HEK293 (cell line): Measurements from ENCODE around the gene FOXP1.

Experiments used
- CTCF ChIA-PET: fragments of 350-600 bp; formaldehyde crosslinking; extraction: SDS; loops from one replicate; lab custom pipeline; 2021; ENCODE audit warnings: antibody characterized with exemption; lab: Yijun Ruan, JAX
- POLR2A ChIA-PET: fragments of 300-600 bp; formaldehyde crosslinking; extraction: SDS; loops from one replicate; lab custom pipeline; 2020; ENCODE audit warnings: antibody characterized with exemption, inconsistent platforms; lab: Yijun Ruan, JAX
- H3K27ac ChIP-seq: fragments of 200-500 bp; sonication (Bioruptor generic); 2 replicates; pipeline ENCODE4 v1.5.1; 2014; ENCODE audit warnings: low read depth, low read length, control low read depth, inconsistent platforms; ENCODE audit errors: extremely low read depth
- H3K36me3 ChIP-seq, 2 experiments: fragments of 200-500 bp in 1 of 2; sonication (Bioruptor generic) in 1 of 2; 1 replicate in 1 of 2; 2 replicates in 1 of 2; pipeline ENCODE4 v1.5.1; 2014 to 2017; ENCODE audit warnings: inconsistent platforms in 2 of 2, low read length in 2 of 2; ENCODE audit not compliant: control insufficient read depth in 2 of 2, insufficient read depth in 1 of 2
- H3K4me1 ChIP-seq: fragments of 200-500 bp; sonication (Bioruptor generic); 2 replicates; pipeline ENCODE4 v1.5.1; 2014; ENCODE audit warnings: mild to moderate bottlenecking, low read length, inconsistent platforms; ENCODE audit not compliant: control insufficient read depth, insufficient read depth
- H3K4me3 ChIP-seq: 2 replicates; pipeline ENCODE4 v1.5.1; 2011; ENCODE audit warnings: low read depth, mild to moderate bottlenecking, control low read depth, low read length, moderate library complexity
- H3K9me3 ChIP-seq: fragments of 200-500 bp; sonication (Bioruptor generic); 2 replicates; pipeline ENCODE4 v1.5.1; 2014; ENCODE audit warnings: low read depth, low read length, inconsistent platforms; ENCODE audit not compliant: control insufficient read depth, insufficient read depth
- HOXA7 ChIP-seq: sonication (generic); formaldehyde crosslinking; IDR thresholded peaks from 2 replicates; pipeline ENCODE4 v1.8.1; 2022; ENCODE audit warnings: missing genetic modification reagents, borderline replicate concordance
- MEIS1 ChIP-seq: sonication (generic); formaldehyde crosslinking; IDR thresholded peaks from 2 replicates; pipeline ENCODE4 v1.8.1; 2022; ENCODE audit warnings: missing genetic modification reagents, mild to moderate bottlenecking, borderline replicate concordance
- OVOL3 ChIP-seq: fragments of 450-650 bp; formaldehyde crosslinking; IDR thresholded peaks from 2 replicates; pipeline ENCODE4 v1.5.1; 2016; ENCODE audit warnings: missing biosample characterization, missing genetic modification characterization
- REST ChIP-seq: fragments of 450-650 bp; formaldehyde crosslinking; IDR thresholded peaks from 2 replicates; pipeline ENCODE4 v1.5.1; 2016; ENCODE audit warnings: missing biosample characterization, missing genetic modification characterization
- ZBTB11 ChIP-seq: fragments of 450-650 bp; formaldehyde crosslinking; conservative IDR thresholded peaks from 2 replicates; pipeline ENCODE4 v1.5.1; 2016; ENCODE audit warnings: low read depth, missing biosample characterization, missing genetic modification characterization
- ZBTB7A ChIP-seq: fragments of 450-650 bp; formaldehyde crosslinking; IDR thresholded peaks from 2 replicates; pipeline ENCODE4 v1.5.1; 2016; ENCODE audit warnings: low read depth, missing biosample characterization, missing genetic modification characterization
- ZNF121 ChIP-seq: fragments of 450-650 bp; formaldehyde crosslinking; IDR thresholded peaks from 2 replicates; pipeline ENCODE4 v1.5.1; 2016; ENCODE audit warnings: missing biosample characterization, missing genetic modification characterization
- ZNF132 ChIP-seq: fragments of 450-650 bp; formaldehyde crosslinking; IDR thresholded peaks from 2 replicates; pipeline ENCODE4 v1.5.1; 2017; ENCODE audit warnings: missing biosample characterization, missing genetic modification characterization, borderline replicate concordance
- ZNF311 ChIP-seq: fragments of 450-650 bp; formaldehyde crosslinking; IDR thresholded peaks from 2 replicates; pipeline ENCODE4 v1.5.1; 2017; ENCODE audit warnings: missing biosample characterization, missing genetic modification characterization, borderline replicate concordance
- ZNF37A ChIP-seq: fragments of 450-650 bp; IDR thresholded peaks from 2 replicates; pipeline ENCODE4 v1.5.1; 2018; ENCODE audit warnings: missing biosample characterization, missing genetic modification characterization
- ZNF510 ChIP-seq: fragments of 450-650 bp; formaldehyde crosslinking; IDR thresholded peaks from 2 replicates; pipeline ENCODE4 v1.5.1; 2018; ENCODE audit warnings: mild to moderate bottlenecking, missing genetic modification characterization, missing biosample characterization; ENCODE audit not compliant: insufficient replicate concordance
- ZNF514 ChIP-seq: fragments of 450-650 bp; formaldehyde crosslinking; IDR thresholded peaks from 2 replicates; pipeline ENCODE4 v1.5.1; 2016; ENCODE audit warnings: missing biosample characterization, missing genetic modification characterization
- ZNF548 ChIP-seq: fragments of 450-650 bp; formaldehyde crosslinking; IDR thresholded peaks from 2 replicates; pipeline ENCODE4 v1.5.1; 2016; ENCODE audit warnings: missing biosample characterization, missing genetic modification characterization
- ZNF658 ChIP-seq: fragments of 450-650 bp; formaldehyde crosslinking; IDR thresholded peaks from 2 replicates; pipeline ENCODE4; 2016; ENCODE audit warnings: missing biosample characterization, missing genetic modification characterization
- ZNF692 ChIP-seq: fragments of 450-650 bp; formaldehyde crosslinking; IDR thresholded peaks from 2 replicates; pipeline ENCODE4 v1.5.1; 2016; ENCODE audit warnings: missing biosample characterization, missing genetic modification characterization
- ZNF768 ChIP-seq: fragments of 450-650 bp; formaldehyde crosslinking; IDR thresholded peaks from 2 replicates; pipeline ENCODE4 v1.5.1; 2018; ENCODE audit warnings: missing biosample characterization, mild to moderate bottlenecking, missing genetic modification characterization
- ZXDB ChIP-seq: fragments of 450-650 bp; formaldehyde crosslinking; IDR thresholded peaks from 2 replicates; pipeline ENCODE4 v1.5.1; 2016; ENCODE audit warnings: missing biosample characterization, missing genetic modification characterization
- TF ChIP-seq, protein P1 (sequence below): fragments of 450-650 bp; formaldehyde crosslinking; IDR thresholded peaks from 2 replicates; pipeline ENCODE4 v1.5.1; 2016; ENCODE audit warnings: missing biosample characterization, missing genetic modification characterization
- TF ChIP-seq, protein P2 (sequence below): fragments of 450-650 bp; formaldehyde crosslinking; IDR thresholded peaks from 2 replicates; pipeline ENCODE4 v1.5.1; 2017; ENCODE audit warnings: missing biosample characterization, missing genetic modification characterization

The FOXP1 gene

DNA sequence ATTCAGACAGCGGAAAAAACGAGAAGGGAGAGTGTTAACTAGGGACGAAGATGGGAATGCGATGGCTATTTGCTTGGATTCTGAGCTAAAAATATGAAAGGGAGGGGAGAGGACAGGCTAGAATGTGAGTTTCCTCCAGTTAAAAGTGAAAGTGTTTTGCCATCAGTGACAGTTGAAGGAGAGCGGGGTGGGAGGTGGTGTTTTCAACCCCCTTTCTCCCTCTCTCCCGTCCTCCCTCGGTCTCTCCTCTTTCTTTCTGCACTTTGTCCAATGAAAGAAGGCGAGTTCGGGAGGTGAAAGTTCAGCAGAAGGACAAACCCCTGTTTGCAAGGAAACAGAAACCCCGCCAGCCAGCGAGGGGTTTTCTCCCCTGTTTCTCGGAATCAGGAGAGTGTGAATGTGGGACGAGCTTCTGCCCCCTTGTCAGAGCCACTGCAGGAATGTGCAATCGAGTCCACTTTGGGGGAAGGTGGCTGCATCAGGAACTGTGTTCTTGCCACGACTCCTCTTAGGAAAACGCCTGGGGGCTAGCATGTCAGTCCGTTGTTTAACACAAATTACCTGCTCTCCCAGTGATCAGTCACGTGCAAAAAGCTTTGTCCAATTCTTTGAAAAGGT lies 975 bp upstream of the FOXP1 start (continued):
- no peak for TF ChIP-seq ZNF132 (tag by site-specific recombination)

- CTCF ChIA-PET = interaction anchor here (0.6 to 1.1 kb wide), 6 partner anchors 70 to 1269 kb away, joined by 3 to 4 read pairs (median 3); no protein-coding TSS in a partner anchor
- H3K36me3 ChIP-seq = no peaks in the 10 kb centered on the region
- peaks cover 22% of the 10 kb centered on the region for H3K4me1 ChIP-seq
- H3K9me3 ChIP-seq = no peaks in the 10 kb centered on the region
- H3K27ac ChIP-seq = peak overlapping the region; percentile 98
- H3K4me3 ChIP-seq = peak overlapping the region; percentile 90
- POLR2A ChIA-PET = interaction anchor here (0.6 to 2.7 kb wide), 12 partner anchors 41 to 337 kb away, joined by 3 to 10 read pairs (median 6); no protein-coding TSS in a partner anchor
- TF ChIP-seq, protein P1, sequence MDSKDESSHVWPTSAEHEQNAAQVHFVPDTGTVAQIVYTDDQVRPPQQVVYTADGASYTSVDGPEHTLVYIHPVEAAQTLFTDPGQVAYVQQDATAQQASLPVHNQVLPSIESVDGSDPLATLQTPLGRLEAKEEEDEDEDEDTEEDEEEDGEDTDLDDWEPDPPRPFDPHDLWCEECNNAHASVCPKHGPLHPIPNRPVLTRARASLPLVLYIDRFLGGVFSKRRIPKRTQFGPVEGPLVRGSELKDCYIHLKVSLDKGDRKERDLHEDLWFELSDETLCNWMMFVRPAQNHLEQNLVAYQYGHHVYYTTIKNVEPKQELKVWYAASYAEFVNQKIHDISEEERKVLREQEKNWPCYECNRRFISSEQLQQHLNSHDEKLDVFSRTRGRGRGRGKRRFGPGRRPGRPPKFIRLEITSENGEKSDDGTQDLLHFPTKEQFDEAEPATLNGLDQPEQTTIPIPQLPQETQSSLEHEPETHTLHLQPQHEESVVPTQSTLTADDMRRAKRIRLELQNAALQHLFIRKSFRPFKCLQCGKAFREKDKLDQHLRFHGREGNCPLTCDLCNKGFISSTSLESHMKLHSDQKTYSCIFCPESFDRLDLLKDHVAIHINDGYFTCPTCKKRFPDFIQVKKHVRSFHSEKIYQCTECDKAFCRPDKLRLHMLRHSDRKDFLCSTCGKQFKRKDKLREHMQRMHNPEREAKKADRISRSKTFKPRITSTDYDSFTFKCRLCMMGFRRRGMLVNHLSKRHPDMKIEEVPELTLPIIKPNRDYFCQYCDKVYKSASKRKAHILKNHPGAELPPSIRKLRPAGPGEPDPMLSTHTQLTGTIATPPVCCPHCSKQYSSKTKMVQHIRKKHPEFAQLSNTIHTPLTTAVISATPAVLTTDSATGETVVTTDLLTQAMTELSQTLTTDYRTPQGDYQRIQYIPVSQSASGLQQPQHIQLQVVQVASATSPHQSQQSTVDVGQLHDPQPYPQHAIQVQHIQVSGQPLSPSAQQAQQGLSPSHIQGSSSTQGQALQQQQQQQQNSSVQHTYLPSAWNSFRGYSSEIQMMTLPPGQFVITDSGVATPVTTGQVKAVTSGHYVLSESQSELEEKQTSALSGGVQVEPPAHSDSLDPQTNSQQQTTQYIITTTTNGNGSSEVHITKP (tag by site-specific recombination) = peak; percentile 83
- TF ChIP-seq ZNF692 = no peak
- no peak for TF ChIP-seq ZNF548 (tag by site-specific recombination)
- TF ChIP-seq ZNF510 (tag by site-specific recombination) = no peak
- 0 out of 2 replicates have a peak, but pooled peaks have one; percentile 6 for TF ChIP-seq ZBTB7A (tag by site-specific recombination)
- no peak for TF ChIP-seq ZNF121 (tag by site-specific recombination)
- no peak for TF ChIP-seq ZNF37A (tag by site-specific recombination)
- peak; percentile 45; the same call in 1 of the 2 replicates for TF ChIP-seq ZXDB (tag by site-specific recombination)
- TF ChIP-seq ZNF311 (tag by site-specific recombination) = no peak
- no peak for TF ChIP-seq ZNF768
- no peak for TF ChIP-seq ZBTB11
- TF ChIP-seq ZNF658 (tag by site-specific recombination) = no peak
- TF ChIP-seq OVOL3 (tag by site-specific recombination) = no peak
- no peak for TF ChIP-seq MEIS1 (CRISPR knock-in tag)
- TF ChIP-seq REST (tag by site-specific recombination) = peak; percentile 25; the same call in 1 of the 2 replicates
- TF ChIP-seq, protein P2, sequence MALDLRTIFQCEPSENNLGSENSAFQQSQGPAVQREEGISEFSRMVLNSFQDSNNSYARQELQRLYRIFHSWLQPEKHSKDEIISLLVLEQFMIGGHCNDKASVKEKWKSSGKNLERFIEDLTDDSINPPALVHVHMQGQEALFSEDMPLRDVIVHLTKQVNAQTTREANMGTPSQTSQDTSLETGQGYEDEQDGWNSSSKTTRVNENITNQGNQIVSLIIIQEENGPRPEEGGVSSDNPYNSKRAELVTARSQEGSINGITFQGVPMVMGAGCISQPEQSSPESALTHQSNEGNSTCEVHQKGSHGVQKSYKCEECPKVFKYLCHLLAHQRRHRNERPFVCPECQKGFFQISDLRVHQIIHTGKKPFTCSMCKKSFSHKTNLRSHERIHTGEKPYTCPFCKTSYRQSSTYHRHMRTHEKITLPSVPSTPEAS = no peak
- TF ChIP-seq ZNF514 (tag by site-specific recombination) = no peak
- TF ChIP-seq HOXA7 (CRISPR knock-in tag) = no peak
These were observed 639 bp downstream of the FOXP1 start for GRCh38 chr3:71582612-71583565.
